Measurements from ENCODE around the gene OOSP3.
"Not testable (repeated sequence)": the region's sequence is repeated elsewhere in the genome, so short reads cannot be mapped to it uniquely, and the experiment has no call there.

The OOSP3 gene

DNA sequence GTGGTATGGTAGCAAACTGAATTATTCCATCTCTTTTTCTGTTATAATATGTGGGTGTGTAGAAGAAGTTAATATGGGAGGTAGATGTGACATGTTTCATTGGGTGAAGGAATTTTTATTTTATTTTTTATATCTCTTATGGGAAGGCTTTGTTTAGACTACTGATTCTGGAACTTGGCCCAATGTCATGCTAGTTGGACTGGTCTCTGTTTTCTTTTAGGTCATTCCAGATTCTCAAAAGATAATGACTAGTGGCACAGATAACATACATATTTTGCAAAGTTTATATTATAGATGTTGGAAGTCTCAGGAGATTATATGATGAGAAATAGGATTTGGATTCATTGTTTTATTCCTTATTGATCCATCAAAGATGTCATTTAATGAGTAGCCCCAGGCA lies 1.3 kb upstream of the OOSP3 start:
- no peak for DNase-seq (ENCODE audit: low spot score)

- no peak for DNase-seq (ENCODE audit: low spot score)
Measured at GRCh38 chr11:59877784-59878183, 798 bp upstream of the OOSP3 start.

DNA sequence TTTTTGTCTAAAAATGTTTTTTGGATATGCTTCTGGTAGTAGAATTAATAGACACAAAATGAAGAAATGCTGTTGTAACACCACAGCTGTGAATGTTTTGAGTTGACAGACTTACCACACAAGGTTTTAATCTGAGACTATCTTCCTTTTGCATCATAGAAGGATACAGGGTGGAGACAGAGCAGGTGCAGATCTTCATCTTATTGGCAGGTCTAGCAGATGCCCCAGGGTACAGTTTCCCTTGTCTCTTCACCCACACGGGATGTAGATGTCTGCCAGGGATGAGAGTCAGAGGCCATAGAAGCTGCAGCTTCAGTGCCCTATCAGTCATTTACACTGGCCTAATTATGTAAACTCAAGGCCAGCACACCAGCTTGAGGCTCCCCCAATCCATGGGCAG lies 985 bp downstream of the OOSP3 start:
- DNase-seq (ENCODE audit: low spot score): no peak

- DNase-seq (ENCODE audit: low spot score): no peak
Measured at GRCh38 chr11:59883597-59883996, 5.0 kb downstream of the OOSP3 start.

- DNase-seq (ENCODE audit: low spot score): not testable (repeated sequence)
Measured at GRCh38 chr11:59887156-59887555, 8.6 kb downstream of the OOSP3 start.

GRCh38 chr11:59891781-59892181 lies 13.2 kb downstream of the OOSP3 start:
- DNase-seq (ENCODE audit: low spot score): no peak

DNA sequence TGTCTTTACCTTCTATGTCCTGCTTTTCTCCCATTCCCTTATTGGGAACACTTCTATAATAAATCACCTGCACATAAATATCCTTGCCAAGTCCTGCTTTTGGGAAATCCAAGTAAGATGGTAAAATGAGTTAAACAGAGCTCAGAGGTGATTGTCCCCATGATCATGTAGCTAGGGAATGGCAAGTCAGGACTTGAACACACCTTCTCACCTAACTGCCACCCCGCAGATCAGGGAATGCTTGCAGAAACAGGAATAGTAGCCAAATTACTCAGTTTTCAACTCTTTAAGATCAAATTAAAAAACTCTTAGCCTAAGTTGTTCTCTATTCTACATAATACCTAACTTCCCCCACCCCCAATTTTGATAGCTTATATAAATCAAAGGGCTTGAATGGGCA lies 16.0 kb downstream of the OOSP3 start:
- no peak for DNase-seq (ENCODE audit: low spot score)

DNA sequence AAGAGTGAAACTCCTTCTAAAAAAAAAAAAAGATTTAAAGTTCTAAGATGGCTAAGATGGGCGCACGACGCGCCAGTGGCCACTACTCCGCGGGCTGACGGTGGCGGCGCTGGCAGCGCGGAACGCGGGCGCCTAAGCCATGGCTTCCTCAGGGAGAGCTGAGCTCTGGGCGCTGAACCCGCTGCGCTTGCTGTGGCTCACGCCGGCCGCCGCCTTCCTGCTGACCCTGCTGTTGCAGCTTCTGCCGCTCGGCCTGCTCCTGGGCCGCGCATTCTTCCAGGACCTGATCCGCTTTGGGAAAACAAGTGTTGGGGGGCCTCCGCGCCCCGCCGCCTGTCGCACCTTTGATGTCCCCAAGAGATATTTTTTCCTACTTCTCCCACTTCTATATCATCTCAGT lies 19.5 kb downstream of the OOSP3 start:
- DNase-seq (ENCODE audit: low spot score): no peak

GRCh38 chr11:59898650-59899049 lies 20.1 kb downstream of the OOSP3 start:
- DNase-seq (ENCODE audit: low spot score): no peak

- no peak for DNase-seq (ENCODE audit: low spot score)
Measured at GRCh38 chr11:59899532-59899931, 20.9 kb downstream of the OOSP3 start.

- no peak for DNase-seq (ENCODE audit: low spot score)
Measured at GRCh38 chr11:59900366-59901126, 22.0 kb downstream of the OOSP3 start.

DNA sequence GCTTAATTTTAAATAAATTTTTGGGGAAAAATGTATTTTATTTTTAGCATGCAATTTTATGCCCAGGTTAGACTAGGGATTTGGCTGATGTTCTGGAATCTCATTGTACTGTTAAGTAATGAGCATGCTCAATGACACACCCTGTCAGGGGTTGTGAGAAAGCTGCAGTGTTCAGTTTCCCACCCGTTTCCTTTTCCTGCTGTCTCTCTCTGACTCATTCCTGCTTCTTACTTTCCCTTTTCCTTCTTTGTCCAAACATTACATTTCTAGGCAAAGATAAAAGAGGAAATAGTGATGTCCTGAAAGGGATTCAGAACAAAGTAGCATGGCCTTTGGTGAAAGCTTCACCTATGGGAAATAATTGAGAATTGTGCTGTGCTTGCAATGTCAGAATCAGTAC lies 22.7 kb downstream of the OOSP3 start:
- no peak for DNase-seq (ENCODE audit: low spot score)

DNA sequence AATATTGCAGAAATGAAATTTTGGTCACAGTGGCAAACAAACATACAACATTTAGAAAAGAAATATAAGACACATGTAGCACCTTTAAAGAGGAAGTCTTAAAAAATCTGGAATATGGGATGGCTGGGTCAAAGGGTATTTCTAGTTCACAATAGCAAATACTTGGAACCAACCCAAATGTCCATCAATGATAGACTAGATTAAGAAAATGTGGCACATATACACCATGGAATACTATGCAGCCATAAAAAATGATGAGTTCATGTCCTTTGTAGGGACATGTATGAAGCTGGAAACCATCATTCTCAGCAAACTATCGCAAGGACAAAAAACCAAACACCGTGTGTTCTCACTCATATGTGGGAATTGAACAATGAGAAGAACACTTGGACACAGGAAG lies 25.0 kb downstream of the OOSP3 start:
- not testable (repeated sequence) for DNase-seq (ENCODE audit: low spot score)

DNA sequence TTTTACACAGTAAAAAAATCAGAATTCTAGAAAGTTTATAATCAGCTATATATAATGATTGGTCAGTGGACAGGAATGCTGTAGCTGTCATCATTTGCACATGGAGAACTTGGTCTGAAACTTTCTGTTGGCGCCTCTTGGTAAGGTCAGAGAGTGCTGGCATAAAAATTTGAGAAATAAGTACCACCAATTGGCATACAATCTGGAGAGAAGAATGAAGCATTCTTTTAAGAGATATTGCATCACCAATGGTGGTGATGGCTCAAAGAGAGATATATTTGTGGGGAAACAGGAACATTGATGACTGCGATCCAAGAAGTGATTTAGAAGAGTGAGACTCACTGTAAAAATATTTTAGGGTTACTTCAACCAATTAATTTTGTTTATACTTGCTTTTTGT lies 39.9 kb downstream of the OOSP3 start:
- no peak for DNase-seq (ENCODE audit: low spot score)

DNA sequence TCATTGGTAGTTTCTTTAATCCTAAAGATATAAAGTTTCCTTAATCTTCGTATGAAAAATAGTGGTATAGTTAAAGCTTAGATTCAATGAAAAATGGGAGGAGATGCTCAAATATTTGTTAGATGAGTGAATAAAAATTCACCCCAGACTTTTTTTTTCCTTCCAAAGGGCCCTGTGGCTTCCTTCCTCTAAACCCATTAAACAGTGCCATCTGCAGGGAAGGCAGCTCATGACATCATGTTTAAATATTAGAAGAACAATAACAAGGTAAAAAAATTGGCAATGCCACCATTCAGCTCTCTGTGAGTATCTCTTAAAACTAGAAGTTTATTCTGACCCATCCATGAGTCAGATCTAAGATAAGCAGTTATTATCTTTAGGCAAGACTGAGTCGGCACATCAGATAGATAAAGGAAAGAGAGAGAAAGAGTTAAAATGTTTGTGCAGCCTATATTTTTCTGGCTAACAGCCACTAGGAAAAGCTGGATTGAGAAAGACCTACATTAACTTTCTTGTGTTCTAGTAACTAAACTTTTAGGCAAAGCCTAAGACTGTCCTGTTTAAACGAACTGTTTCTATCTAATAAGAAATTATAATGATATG lies 40.5 kb downstream of the OOSP3 start:
- DNase-seq (ENCODE audit: low spot score): peak; percentile 12

- DNase-seq (ENCODE audit: low spot score): no peak
Measured at GRCh38 chr11:59923813-59924212, 45.2 kb downstream of the OOSP3 start.

DNA sequence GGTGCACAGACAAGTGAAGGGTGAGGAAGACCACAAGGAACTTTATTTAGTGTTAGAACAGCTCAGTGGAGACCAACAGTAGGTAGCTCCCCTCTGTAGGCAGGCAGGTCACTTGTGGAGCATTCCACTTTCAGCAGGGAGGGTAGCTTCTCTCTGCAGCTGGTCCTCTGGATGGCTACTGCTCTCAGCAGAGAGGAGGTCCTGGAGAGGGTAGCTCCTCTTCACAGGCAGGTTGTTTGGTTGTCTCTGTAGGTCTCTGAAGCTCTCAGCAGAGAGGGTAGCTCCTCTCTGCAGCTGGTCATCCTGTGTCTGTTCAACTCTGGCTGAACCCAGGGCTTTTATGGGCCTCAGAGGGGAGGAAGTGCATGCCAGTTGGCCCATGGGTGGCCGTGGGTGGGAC lies 53.1 kb downstream of the OOSP3 start:
- no peak for DNase-seq (ENCODE audit: low spot score)

DNA sequence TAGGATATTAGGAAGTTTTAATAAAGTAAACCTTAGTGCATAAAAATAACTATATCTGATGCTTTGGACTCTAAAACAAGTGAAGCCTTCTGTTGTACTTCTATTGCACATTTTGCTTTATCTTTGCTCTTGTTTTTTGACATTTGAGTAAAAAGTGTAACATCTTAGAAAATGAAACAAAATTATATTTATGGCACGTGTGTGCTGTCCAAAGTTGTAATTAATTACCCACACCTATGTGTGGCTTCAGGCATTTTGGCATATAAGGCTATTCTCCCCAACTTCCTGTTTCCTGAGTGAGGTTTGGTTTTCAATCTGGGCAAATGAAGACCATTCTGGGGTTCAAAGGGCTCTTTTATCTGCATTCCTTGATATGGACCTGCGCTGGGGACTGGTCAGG lies 59.5 kb downstream of the OOSP3 start, which contains the start of gene OOSP1:
Gene OOSP1 (plus strand): TSS at position 301 of the 400 bp plus-strand sequence. CDS start 23 bp downstream, at position 324.
- DNase-seq (ENCODE audit: low spot score): no peak

DNA sequence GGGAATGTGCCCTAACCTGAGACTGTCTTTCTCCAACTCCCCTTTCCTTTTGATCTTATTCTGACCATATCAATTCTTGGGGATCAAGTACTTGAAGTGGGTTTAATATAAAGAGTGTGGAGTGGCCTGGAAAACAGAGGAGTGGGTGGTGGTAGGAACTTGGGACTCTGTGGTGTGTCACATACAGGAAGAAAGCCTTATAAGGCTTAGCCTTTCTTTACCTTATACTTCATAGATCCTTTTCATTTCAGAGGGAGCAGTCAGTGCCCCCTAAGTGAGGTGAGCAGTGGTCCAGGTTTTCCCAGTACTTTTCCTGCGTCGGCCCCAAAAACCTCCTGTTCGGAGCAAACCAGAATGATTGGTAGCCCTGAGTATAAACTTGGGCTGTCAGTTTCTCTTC lies 60.1 kb downstream of the OOSP3 start:
- no peak for DNase-seq (ENCODE audit: low spot score)

- no peak for DNase-seq (ENCODE audit: low spot score)
Measured at GRCh38 chr11:59939482-59939881, 60.9 kb downstream of the OOSP3 start.

DNA sequence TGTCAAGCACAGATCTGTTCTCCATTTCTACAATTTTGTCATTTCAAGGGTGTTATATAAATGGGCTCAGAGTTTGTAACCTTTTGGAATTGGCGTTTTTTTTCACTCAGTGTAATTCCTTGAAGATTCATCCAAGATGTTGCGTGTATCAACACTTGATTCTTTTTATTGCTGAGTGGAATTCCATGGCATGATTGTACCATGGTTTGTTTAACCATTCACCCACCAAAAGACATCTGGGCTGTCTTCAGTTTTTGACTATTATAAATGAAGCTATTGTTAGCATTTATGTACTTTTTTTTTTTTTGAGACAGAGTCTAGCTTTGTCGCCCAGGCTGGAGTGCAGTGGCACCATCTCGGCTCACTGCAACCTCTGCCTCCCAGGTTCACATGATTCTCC lies 62.5 kb downstream of the OOSP3 start:
- no peak for DNase-seq (ENCODE audit: low spot score)

- no peak for DNase-seq (ENCODE audit: low spot score)
Measured at GRCh38 chr11:59943997-59944714, 65.6 kb downstream of the OOSP3 start.

DNA sequence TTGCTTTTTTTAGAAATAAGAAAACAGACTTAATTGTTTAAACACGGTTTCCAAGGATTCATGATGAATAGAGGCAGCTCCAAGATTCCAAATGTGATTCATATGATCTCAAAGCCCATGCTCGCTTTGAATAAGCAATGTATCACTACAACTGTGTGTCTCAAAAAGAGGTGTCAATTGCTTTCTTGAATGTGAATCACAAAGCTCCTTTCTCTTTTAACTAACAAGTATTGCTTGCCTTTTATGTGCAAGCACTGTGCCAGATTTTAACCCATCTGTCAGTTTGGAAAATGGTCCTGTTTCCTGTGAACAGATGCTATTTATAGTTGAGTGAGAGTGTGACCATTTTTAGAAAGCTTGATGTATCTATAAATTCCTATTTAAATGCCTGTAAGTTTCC lies 66.1 kb downstream of the OOSP3 start:
- DNase-seq (ENCODE audit: low spot score): no peak

Measured in CD4-positive, alpha-beta T cell treated with Interleukin-6 at 100 ng/mL for 8 hours (primary cell).